SK-N-MC (cell line): ENCODE measurements around the gene AP2M1.

ENCODE experiments used
- EZH2 ChIP-seq: fragments of 200-600 bp; sonication (generic); IDR thresholded peaks from one replicate; pipeline ENCODE4 v1.6.1; 2017; ENCODE audit warnings: antibody characterized with exemption
- POLR2AphosphoS5 ChIP-seq: IDR thresholded peaks from 2 replicates; pipeline ENCODE4 v1.6.1; 2012; ENCODE audit warnings: mild to moderate bottlenecking, low read depth, low read length, borderline replicate concordance

GRCh38 chr3:184222521-184222920 lies 47.9 kb downstream of the AP2M1 start:
- TF ChIP-seq POLR2AphosphoS5 (no peak), EZH2 (no peak)
